ENCODE data around the gene SNX18.

DNA sequence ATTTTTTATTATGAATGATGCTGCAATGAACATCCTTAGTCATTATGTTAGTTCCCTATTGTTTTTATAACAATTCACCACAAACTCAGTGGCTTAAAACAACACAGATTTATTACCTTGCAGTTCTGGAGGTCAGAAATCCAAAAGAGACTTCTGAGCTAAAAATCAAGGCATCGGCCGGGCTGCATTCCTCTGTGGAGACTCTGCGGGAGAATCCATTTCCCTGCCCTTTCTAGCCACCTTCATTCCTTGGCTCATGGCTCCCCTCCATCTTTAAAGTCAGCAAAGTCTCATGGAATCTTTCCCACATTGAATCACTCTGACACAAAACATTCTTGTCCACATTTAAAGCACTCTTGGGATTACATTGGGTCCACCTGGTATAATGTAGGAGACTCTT is 38.6 kb downstream of the SNX18 start:
- TF ChIP-seq, protein P1, sequence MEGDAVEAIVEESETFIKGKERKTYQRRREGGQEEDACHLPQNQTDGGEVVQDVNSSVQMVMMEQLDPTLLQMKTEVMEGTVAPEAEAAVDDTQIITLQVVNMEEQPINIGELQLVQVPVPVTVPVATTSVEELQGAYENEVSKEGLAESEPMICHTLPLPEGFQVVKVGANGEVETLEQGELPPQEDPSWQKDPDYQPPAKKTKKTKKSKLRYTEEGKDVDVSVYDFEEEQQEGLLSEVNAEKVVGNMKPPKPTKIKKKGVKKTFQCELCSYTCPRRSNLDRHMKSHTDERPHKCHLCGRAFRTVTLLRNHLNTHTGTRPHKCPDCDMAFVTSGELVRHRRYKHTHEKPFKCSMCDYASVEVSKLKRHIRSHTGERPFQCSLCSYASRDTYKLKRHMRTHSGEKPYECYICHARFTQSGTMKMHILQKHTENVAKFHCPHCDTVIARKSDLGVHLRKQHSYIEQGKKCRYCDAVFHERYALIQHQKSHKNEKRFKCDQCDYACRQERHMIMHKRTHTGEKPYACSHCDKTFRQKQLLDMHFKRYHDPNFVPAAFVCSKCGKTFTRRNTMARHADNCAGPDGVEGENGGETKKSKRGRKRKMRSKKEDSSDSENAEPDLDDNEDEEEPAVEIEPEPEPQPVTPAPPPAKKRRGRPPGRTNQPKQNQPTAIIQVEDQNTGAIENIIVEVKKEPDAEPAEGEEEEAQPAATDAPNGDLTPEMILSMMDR (IDR thresholded peaks at IDR 0.05 in 8 of 11, conservative IDR thresholded peaks at IDR 0.05 in 3 of 11) = no peak
- no peak for TF ChIP-seq POLR2AphosphoS5 (IDR thresholded peaks at IDR 0.05)

All from spleen (tissue), 7 donors.